22Rv1 (cell line): Measurements from ENCODE around the gene ROR1.

Experiments
- CTCF ChIP-seq: fragments of 450-650 bp; IDR thresholded peaks from 2 replicates; pipeline ENCODE4 v1.5.1; 2017; ENCODE audit warnings: mild to moderate bottlenecking
- ZFX ChIP-seq: fragments of 450-650 bp; IDR thresholded peaks from 2 replicates; pipeline ENCODE4 v1.6.1; 2017; ENCODE audit warnings: antibody characterized with exemption, borderline replicate concordance

GRCh38 chr1:63835128-63835527 is 61.3 kb downstream of the ROR1 start:
- no peak for TF ChIP-seq CTCF
- no peak for TF ChIP-seq ZFX
